HepG2 (cell line): ENCODE results near the gene GRB10. TPM values are rescaled to one million over a fixed set of nuclear protein-coding genes. Genes with fewer than 3 reads are reported as not detected.

Experiments used
- ATAC-seq: fragments of 200-7000 bp; cut with Tn5 transposase; 3 replicates; pipeline ENCODE4 v1.9.1; 2020; ENCODE audit warnings: mild to moderate bottlenecking, moderate library complexity
- BruUV-seq: library from RNA; stranded (reverse); fragments of 400-500 nt; replicated peaks from 2 replicates; lab custom pipeline; 2021; lab: Mats Ljungman, UMichigan
- CTCF ChIA-PET: fragments of 300-600 bp; formaldehyde crosslinking; extraction: SDS; loops from one replicate; lab custom pipeline; 2021; ENCODE audit warnings: low total read pairs, inconsistent platforms, low intra/inter-chr PET ratio; lab: Yijun Ruan, JAX
- POLR2A ChIA-PET: fragments of 350-600 bp; sonication (Branson Sonifier 250); formaldehyde crosslinking; loops from one replicate; lab custom pipeline; 2020; ENCODE audit warnings: antibody characterized with exemption, inconsistent platforms; lab: Yijun Ruan, JAX
- DNase-seq: peaks from one replicate; pipeline ENCODE4 v3.0.0-alpha.2; 2015; ENCODE audit warnings: low spot score
- FAIRE-seq: peaks from 3 replicates; lab custom pipeline; 2011; peaks lifted over from hg19 to GRCh38; lab: Jason Lieb, UNC
- H2AFZ ChIP-seq: one replicate; pipeline ENCODE4 v1.6.1; 2011; ENCODE audit warnings: low read length, inconsistent platforms
- H3K27ac ChIP-seq: fragments of 300-600 bp; 3 replicates; pipeline ENCODE4 v1.8.0; 2011; ENCODE audit warnings: mixed run types, mild to moderate bottlenecking, mixed read lengths, low read length, inconsistent platforms; ENCODE audit not compliant: insufficient read depth; ENCODE audit errors: extremely low read length
- H3K27me3 ChIP-seq, 2 experiments: fragments of 200-600 bp in 1 of 2; 2 replicates in 1 of 2; 3 replicates in 1 of 2; pipeline versions ENCODE4 v1.6.0 to v1.8.0; 2011; ENCODE audit warnings: low read length in 2 of 2, mild to moderate bottlenecking in 2 of 2, moderate library complexity in 2 of 2, inconsistent platforms in 1 of 2; ENCODE audit not compliant: insufficient read depth in 2 of 2, control insufficient read depth in 1 of 2
- H3K36me3 ChIP-seq, 2 experiments: fragments of 200-600 bp in 1 of 2; replicated peaks in 1 of 2; 2 replicates in 1 of 2; 3 replicates in 1 of 2; pipeline versions ENCODE4 v1.5.1 to v1.8.0; 2011; ENCODE audit warnings: low read length in 2 of 2, inconsistent platforms in 1 of 2; ENCODE audit not compliant: insufficient read depth in 2 of 2, control insufficient read depth in 1 of 2
- H3K4me1 ChIP-seq: 2 replicates; pipeline ENCODE4 v1.5.1; 2012; ENCODE audit warnings: low read length, inconsistent platforms; ENCODE audit not compliant: insufficient read depth
- H3K4me2 ChIP-seq: 2 replicates; pipeline ENCODE4 v1.6.0; 2011; ENCODE audit warnings: low read depth, low read length, inconsistent platforms
- H3K4me3 ChIP-seq, 3 experiments: fragments of 200-600 bp in 1 of 3; sonication (generic), shearing (Covaris generic) in 1 of 3; replicated peaks in 1 of 3; 2 replicates each; pipeline ENCODE4 v1.5.1; 2011 to 2016; ENCODE audit warnings: low read length in 3 of 3, inconsistent platforms in 2 of 3, low read depth in 2 of 3, mild to moderate bottlenecking in 2 of 3, control low read depth in 1 of 3, mixed read lengths in 1 of 3; ENCODE audit not compliant: insufficient read depth in 1 of 3
- H3K79me2 ChIP-seq: one replicate; pipeline ENCODE4 v1.6.1; 2011; ENCODE audit warnings: low read length, inconsistent platforms; ENCODE audit not compliant: insufficient read depth
- H3K9ac ChIP-seq: 2 replicates; pipeline ENCODE4 v1.6.0; 2011; ENCODE audit warnings: mild to moderate bottlenecking, low read depth, low read length, inconsistent platforms; ENCODE audit not compliant: insufficient read depth
- H3K9me3 ChIP-seq: 2 replicates; pipeline ENCODE4 v1.5.1; 2012; ENCODE audit warnings: mild to moderate bottlenecking, low read length
- H4K20me1 ChIP-seq: 2 replicates; pipeline ENCODE4 v1.6.0; 2011; ENCODE audit warnings: inconsistent platforms, mild to moderate bottlenecking, low read length, moderate library complexity; ENCODE audit not compliant: insufficient read depth
- ARID5B ChIP-seq: IDR thresholded peaks from 2 replicates; pipeline ENCODE4 v1.4.0; 2020; ENCODE audit warnings: mild to moderate bottlenecking, missing genetic modification reagents
- BCL6 ChIP-seq: IDR thresholded peaks from 2 replicates; pipeline ENCODE4 v1.6.1; 2016; ENCODE audit warnings: missing genetic modification reagents, missing compliant biosample characterization
- DNMT3B ChIP-seq: conservative IDR thresholded peaks from 2 replicates; pipeline ENCODE4 v1.6.1; 2016; ENCODE audit warnings: missing biosample characterization, control low read depth
- ELK4 ChIP-seq: sonication (generic); formaldehyde crosslinking; IDR thresholded peaks from 2 replicates; pipeline ENCODE4 v1.9.0; 2021; ENCODE audit warnings: missing genetic modification reagents, borderline replicate concordance
- PITX1 ChIP-seq: sonication (generic); formaldehyde crosslinking; IDR thresholded peaks from 2 replicates; pipeline ENCODE4 v1.5.1; 2020; ENCODE audit warnings: mild to moderate bottlenecking, missing genetic modification reagents
- SNRNP70 ChIP-seq: fragments of 200-400 bp; formaldehyde crosslinking; IDR thresholded peaks from 2 replicates; pipeline ENCODE4 v1.6.1; 2017; ENCODE audit warnings: mild to moderate bottlenecking, low read depth, low read length, moderate library complexity
- SP2 ChIP-seq: sonication (generic); formaldehyde crosslinking; IDR thresholded peaks from 2 replicates; pipeline ENCODE4 v1.5.1; 2020; ENCODE audit warnings: mild to moderate bottlenecking, missing genetic modification reagents
- ZNF263 ChIP-seq: sonication (generic); formaldehyde crosslinking; IDR thresholded peaks from 2 replicates; pipeline ENCODE4 v1.4.0; 2020; ENCODE audit warnings: missing genetic modification reagents
- ZNF326 ChIP-seq: sonication (generic); formaldehyde crosslinking; IDR thresholded peaks from 2 replicates; pipeline ENCODE4 v1.4.0; 2020; ENCODE audit warnings: missing genetic modification reagents, borderline replicate concordance
- ZNF441 ChIP-seq: sonication (generic); formaldehyde crosslinking; IDR thresholded peaks from 2 replicates; pipeline ENCODE4 v1.7.0; 2021; ENCODE audit warnings: missing genetic modification reagents, borderline replicate concordance
- ZNF510 ChIP-seq: sonication (generic); formaldehyde crosslinking; IDR thresholded peaks from 2 replicates; pipeline ENCODE4 v1.4.0; 2020; ENCODE audit warnings: low read depth, mild to moderate bottlenecking, missing genetic modification reagents
- WGBS: methylation state at CpG from one replicate; pipeline ENCODE4 v1.1.6; 2017; ENCODE audit warnings: low lambda C conversion rate; 5-methylcytosine and 5-hydroxymethylcytosine counted together
- in situ Hi-C: cut with HindIII; loops from 2 replicates; pipeline ENCODE4 v1.10.0; 2017; ENCODE audit warnings: low pct_unique_long_range_greater_than_20kb; ENCODE audit not compliant: extremely low pct_ligation_motif_present
- intact Hi-C: fragments of 100-400 bp; cut with micrococcal nuclease; formaldehyde crosslinking; loops from one replicate; pipeline ENCODE4 v1.10.0; 2022; ENCODE audit not compliant: unreplicated experiment
- polyA plus RNA-seq, 8 experiments: library from polyadenylated mRNA; depleted of rRNA in 3 of 8; stranded (reverse) in 7 of 8; unstranded in 1 of 8; fragments of >200 nt; fragmentation: Illumina TruSeq in 4 of 8; extraction: Trizol in 4 of 8; gene quantifications; 2 replicates each; pipeline versions ENCODE4 v1.2.1 to v1.2.3, GENCODE V29; 2011 to 2016; ENCODE audit warnings: low read depth in 4 of 8, missing spikeins in 1 of 8, mixed read lengths in 1 of 8; ENCODE audit not compliant: insufficient read depth in 1 of 8
- total RNA-seq, 5 experiments: library from RNA; depleted of rRNA; stranded (reverse); fragments of >200 nt; fragmentation: Illumina TruSeq; extraction: Trizol; gene quantifications; 2 replicates each; pipeline ENCODE4 v1.2.3, GENCODE V29; 2016; ENCODE audit warnings: low read depth in 1 of 5

GRB10 gene
- total and polyA plus RNA-seq, 2 of the 13 experiments (the other 11 are each of a cell fraction or from before 2014, with no cell fraction given): 4.0 to 6.8 TPM

- TF ChIP-seq DNMT3B (CRISPR knock-in tag): no peak
Measured at GRCh38 chr7:50612704-50613103, 170.0 kb downstream of the GRB10 start (continued).

DNA sequence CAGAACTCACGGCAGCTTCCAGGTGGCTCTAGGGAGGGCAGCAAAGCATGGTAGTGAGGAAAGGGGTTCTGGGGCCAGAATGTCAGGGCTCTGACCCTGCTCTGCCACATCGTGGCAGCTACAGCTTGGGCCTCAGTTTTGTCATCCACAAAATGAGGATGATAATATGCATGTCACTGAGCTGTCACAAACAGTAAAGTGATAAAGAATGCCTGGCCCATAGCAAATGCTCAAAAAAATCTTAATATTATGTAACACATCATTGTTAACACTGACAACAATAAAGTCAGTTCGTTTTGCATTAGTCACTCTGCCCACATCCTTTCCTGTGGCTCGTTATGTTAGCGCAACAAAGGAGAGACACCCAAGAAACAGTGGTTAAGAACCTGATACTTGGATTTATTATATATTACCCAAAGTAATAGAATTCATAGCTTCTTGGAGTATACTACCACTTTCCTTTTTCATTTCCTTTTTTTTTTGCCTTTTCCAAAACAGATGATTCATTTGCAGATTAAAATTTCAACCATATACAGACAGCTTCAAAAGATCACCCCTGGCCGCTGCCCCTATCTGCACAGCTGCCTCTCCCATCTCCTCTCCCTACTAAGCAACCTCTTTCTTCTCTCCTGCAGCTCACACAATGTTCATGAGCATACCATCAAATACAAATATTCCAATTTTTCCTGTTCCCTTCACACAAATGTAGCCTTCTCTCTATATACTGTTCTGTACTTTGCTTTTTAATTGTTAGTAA lies 172.0 kb downstream of the GRB10 start:
- in situ Hi-C loops: no loop called here
- POLR2A ChIA-PET: no interaction called here
- FAIRE-seq: no peak

DNA sequence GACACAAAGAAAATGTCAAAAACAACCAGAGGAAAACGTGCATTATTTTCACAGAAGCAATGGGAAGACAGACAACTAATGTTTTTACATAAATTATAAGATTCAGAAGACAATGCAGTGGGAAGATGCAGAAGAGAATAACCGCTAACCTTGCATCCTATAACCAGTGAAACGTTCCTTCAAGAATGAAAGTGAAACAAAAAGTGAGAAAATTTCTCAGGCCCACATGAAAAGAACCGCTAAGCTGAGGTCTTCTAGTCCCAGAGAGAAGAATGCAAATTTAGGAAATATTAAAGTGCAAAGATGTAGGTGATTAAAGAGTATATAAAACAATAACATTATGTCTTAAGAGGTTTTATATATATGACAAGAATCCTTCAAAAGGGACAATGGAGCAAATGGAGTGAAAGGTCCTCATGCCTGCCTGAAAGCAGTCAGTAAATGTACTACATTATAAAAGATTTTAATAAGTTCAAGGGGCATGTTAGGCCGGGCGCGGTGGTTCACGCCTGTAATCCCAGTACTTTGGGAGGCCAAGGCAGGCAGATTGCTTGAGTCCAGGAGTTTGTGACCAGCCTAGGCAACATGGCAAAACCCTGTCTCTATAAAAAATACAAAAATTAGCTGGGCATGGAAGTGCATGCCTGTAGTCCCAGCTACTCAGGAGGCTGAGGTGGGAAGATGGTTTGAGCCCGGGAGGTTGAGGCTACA lies 174.3 kb downstream of the GRB10 start:
- CTCF ChIA-PET: no interaction called here
- H3K4me2 ChIP-seq: no peak overlapping the region
- FAIRE-seq: no peak
- TF ChIP-seq PITX1 (CRISPR knock-in tag) (no peak), ZNF263 (no peak), ZNF510 (CRISPR knock-in tag) (no peak), ZNF441 (CRISPR knock-in tag) (no peak), SP2 (CRISPR knock-in tag) (no peak), ARID5B (no peak), BCL6 (CRISPR knock-in tag) (no peak), SNRNP70 (no peak), ELK4 (CRISPR knock-in tag) (no peak)

More for the DNA sequence above, 172.0 kb downstream of the GRB10 start:
- Histone ChIP-seq H3K4me3 (no peak overlapping the region), H3K27ac (no peak overlapping the region), H3K4me1 (peaks cover 22% of the 10 kb centered on the region), H3K27me3 (no peaks in the 10 kb centered on the region), H3K36me3 (no peaks in the 10 kb centered on the region; a peak in 1 of 5 replicates), H3K4me2 (no peak overlapping the region), H3K79me2 (no peaks in the 10 kb centered on the region), H4K20me1 (no peaks in the 10 kb centered on the region), H3K9ac (no peak overlapping the region), H2AFZ (no peak overlapping the region), H3K9me3 (no peaks in the 10 kb centered on the region)
- 72% methylated on average over 5 of the region's 6 CpGs for WGBS
- DNase-seq (no peak), ATAC-seq (no peak)
- intact Hi-C loops: no loop called here
- no peak for TF ChIP-seq ZNF326 (CRISPR knock-in tag)
- CTCF ChIA-PET: no interaction called here
- no TSS peak for BruUV-seq

More for the DNA sequence above, 174.3 kb downstream of the GRB10 start:
- intact Hi-C loops: no loop called here
- no peak for DNase-seq
- Histone ChIP-seq H3K27ac (no peak overlapping the region), H3K9ac (no peak overlapping the region), H3K79me2 (no peaks in the 10 kb centered on the region), H3K4me1 (no peaks in the 10 kb centered on the region), H3K4me3 (no peak overlapping the region), H3K9me3 (no peaks in the 10 kb centered on the region), H2AFZ (no peak overlapping the region), H3K36me3 (no peaks in the 10 kb centered on the region; a peak in 1 of 5 replicates), H3K27me3 (no peaks in the 10 kb centered on the region), H4K20me1 (no peaks in the 10 kb centered on the region)
- BruUV-seq: no TSS peak
- in situ Hi-C loops: no loop called here
- POLR2A ChIA-PET: no interaction called here
- 78% methylated on average over 9 of the region's 9 CpGs for WGBS
- no peak for ATAC-seq
